NCI-H345 (cell line): Measurements from ENCODE around the gene OPCML.

Experiments
- DNase-seq: peaks from one replicate; lab custom pipeline; 2025; lab: John Stamatoyannopoulos, UW

Gene OPCML

DNA sequence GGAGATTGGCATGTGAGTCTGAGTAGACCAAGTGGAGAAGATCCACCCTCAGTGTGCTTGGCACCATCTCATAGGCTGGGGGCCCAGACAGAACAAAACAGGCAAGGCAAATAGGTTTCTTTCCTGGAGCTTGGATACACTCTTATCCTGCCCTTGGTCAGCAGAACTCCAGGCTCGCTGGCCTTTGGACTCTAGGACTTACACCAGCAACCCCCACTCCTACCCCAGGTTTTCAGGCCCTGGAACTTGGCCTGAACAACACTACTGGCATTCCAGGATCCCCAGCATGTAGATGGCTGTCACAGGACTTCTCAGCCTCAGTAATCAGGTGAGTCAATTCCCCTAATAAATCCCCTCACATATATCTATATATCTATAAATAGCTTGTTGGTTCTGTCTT is 637.7 kb downstream of the OPCML start:
- no peak for DNase-seq

DNA sequence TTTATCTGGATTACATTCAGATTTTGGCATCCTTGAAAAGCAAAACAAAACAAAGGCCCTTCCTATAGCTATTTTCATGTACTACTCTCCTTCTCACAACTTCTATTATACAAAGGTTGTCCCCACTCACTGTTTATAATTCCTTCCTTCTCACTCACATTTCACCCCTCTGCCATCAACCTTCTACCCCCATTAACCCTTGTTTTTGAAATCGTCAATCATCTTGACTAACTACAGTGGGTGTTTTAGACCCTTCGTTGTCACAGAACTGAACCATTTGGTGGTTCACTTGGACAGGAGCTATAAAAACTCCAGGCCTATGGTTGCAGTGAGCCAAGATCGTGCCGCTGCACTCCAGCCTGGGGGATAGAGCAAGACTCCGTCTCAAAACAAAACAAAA is 639.4 kb downstream of the OPCML start:
- no peak for DNase-seq

DNA sequence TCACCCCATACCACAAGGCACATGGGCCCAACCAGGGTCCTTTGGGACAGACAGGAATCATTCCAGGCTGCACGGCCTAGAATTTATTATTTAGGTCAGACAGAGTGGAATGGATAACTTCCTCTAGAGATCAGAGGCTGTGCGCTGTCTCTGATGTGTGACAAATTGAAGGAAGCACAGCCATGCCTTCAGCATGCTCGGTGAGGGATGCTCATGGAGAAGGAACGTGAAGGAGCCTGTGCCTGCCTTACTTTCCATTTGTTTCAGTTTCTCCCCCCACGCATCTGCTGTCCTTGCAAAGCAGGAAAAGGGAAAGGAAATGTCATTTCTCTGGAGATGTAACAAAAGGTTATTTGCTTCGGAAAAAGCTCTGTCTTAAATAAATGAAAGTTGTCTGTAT is 644.1 kb downstream of the OPCML start:
- no peak for DNase-seq

DNA sequence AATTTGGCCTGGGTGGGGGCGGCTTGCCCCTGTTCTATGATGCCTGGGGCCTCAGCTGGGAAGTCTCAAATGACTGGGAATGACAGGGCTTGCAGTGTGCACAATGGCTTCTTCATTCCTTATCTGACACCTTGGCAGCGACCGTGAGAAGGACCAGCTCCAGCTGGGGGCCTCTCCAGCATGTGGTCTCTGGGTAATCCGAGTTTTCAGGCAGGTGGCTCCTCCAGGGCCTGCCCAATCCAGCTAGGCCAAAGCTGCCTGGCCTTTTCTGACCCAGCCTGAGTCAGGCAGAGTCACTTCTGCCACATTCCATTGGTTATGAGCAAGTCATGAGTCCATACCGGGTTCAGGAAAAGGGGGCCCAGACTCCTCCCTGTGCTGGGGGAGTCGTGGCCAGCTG is 646.0 kb downstream of the OPCML start:
- no peak for DNase-seq

DNA sequence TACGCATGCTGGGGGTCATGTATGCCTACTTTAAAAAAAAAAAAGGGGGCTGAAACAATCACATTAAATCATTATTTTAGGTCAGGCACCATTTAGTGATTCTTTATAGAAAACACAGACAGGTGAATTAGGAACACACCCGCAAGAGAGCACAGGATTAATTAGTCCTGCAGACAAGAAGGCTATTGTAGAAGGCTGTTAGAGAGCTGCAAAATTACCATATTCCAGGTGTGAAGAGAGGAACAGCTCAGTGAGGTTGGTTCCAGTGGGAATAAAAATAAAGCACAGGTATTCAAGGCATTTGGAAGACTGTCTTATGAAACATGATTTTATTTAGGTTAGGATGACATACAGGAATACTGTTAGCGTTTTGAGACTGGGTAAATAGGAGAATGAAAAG is 649.1 kb downstream of the OPCML start:
- no peak for DNase-seq

DNA sequence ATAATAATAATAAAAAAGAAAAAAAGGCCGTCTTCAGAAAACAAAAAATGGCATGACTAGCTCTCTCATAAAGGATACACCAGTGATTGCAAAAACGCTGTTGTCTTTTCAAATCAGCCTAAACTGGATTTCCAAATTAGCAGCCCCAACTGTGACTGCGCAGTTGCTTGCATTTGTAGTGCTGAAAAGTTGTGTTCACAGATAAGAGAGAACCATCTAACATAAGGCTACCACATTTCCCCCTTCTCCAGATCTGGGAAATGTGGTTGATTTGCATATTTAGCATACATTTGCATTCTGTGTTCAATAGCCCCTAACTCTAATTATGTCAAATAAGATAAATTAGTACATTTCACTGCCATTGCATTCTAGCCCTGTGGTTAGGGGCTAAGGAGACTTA is 650.7 kb downstream of the OPCML start:
- DNase-seq: no peak

DNA sequence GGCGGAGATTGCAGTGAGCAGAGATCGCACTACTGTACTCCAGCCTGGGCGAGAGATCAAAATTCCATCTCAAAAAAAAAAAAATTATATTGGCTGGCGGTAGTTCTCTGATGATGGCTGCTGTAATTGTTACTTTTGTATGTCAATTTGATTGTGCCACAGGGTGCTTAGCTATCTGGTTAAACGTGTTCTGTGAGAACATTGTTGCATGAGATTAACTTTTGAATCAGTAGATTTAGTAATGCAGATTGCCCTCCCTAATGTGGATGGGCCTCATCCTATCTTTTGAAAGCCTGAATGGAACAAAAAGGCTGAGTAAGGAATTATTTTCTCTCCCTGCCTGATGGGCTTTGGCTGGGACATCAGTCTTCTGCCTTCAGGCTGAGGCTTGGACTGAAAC is 654.2 kb downstream of the OPCML start:
- no peak for DNase-seq

DNA sequence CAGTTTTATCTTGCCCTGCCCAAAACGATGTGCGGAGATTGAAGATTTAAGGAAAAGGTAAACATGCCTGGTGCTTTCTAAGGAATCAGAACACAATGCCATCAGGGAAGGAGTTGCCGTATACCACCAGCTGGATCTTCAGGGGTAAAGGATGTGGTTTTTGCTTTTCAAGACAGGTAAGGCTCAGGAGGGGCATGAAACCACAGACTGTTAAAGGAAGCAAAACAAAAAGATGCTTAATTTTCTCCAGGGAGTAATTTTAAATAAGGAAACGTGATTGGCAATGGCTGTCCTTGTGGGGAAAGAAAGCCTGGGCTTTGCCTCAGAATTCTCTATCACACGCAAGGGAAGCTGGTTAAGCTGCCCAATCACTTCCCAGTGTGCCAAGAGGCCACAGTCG is 655.6 kb downstream of the OPCML start:
- no peak for DNase-seq

DNA sequence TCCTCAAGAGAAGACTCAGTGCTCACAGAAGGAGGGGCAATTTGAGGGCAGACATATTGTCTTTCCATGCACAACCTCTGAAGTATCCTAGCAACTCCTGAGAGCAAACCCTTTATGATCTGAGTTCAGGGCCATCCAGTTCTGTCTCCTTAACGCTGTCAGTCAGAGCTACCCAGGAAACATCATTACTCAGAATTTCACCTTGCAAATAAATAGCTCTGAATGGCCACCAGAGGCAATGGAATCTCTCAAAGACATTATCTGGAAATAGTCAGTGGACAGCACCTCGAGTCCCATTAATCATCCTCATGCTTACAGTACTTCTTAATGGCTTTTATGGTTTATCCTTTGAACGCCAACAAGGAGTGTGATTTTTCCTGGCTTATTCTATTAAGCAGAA is 656.1 kb downstream of the OPCML start:
- DNase-seq: no peak

DNA sequence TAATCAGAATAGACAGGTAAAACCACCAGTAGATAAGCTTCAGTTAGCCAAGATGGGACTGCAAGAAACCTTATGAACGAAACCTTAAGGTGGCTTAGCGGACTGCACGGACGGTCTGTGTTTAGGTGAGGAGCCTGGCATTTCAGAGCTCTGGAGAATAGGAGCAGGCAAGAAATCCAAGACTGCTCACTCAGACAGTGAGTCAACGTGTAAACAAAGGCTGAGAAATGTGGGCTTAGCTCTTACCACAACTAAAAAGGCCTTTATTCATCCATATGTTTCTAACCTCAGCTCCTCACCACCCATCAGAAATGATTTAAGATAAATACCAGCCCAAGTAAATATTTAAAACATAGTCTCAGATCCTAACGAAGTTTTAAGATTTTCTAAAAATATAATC is 657.7 kb downstream of the OPCML start:
- DNase-seq: no peak

DNA sequence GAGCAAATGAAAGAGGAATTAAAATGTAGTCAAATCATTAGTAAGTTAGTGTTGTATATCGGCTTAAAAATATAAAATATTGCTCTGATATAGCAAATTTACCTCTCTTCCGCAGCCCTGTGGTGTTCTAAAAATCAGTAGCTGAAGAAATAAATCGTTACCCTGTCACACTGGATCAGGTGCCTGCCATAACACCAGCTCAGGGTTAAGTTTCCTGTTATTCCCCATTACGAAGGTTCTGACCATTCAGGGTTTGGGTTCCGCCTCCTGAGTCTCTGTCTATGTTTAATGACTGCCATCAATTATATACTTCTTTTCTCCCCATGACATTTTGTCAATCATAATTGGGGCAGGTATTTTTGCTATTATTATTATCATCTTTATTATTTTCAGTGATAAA is 658.5 kb downstream of the OPCML start:
- no peak for DNase-seq

DNA sequence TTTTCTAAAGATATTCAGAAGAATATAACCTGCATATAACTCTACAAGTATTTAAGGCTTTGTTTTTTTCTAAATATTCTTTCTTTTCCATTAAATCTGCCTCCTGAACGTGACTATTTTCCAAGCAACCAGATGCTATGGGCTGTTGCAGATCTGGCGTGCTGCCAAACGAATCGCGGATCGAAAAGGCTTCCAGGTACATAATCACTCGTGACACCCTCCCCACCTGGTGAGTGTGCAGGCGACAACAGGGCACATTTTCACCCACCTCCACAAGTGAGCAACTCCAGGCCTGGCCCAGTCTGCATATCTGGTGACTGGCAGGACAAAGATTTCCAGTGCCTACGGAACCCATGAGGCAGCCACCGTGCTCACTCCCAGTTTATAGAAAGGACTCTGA is 660.1 kb downstream of the OPCML start:
- peak; percentile 65 for DNase-seq

DNA sequence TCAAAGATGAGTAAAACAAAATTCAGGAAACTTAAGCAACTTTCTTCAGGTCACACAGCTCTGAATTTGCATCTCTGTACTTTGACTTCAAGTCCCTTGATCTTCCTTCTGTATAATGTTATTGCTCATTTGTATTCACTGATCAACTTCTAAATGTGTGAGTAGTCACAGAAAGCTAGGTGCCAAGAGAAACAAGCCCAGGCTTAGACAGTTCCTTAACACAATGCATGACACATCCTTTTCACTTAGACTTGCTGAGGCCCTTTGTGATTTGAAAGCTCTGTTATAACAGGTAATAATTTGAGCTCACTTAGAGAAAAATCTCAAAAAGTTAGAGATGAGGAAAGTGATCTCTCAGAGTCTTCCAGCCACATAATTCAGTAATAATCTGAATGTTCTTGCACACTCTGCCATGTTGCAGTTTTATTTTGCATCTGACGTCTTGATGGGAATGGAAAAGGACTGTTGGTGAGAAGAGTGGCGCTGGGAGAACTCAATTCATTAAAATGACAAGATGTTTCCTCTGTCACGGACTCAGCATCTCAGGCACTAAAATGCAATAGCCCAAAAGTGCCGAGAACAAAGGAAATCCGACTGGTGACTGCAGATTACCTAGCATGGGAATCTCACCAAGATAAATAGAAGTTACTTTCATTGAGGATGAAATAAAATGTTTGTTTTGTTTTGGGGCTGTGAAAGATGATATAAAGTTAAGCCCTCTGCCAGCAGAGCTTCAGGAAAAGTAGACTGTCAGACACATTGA is 665.3 kb downstream of the OPCML start:
- no peak for DNase-seq

DNA sequence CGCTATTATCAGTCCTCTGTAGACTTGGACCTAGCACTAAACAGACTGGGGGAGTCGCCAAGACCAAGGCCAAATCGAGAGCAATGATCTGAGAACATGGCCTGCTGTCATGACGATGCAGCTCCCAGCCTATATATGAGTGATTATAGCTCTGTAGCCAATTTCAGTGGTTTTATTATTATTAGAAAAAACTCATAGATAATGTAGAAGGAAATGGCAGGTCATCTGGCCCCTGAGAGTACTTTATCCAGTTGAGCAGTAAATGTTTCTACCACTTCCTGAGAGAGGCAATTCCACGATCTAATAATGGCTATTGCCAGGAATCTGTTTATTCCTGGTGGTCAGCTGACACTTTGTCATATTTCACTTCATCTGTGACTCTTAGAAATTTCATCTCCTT is 666.7 kb downstream of the OPCML start:
- DNase-seq: no peak

DNA sequence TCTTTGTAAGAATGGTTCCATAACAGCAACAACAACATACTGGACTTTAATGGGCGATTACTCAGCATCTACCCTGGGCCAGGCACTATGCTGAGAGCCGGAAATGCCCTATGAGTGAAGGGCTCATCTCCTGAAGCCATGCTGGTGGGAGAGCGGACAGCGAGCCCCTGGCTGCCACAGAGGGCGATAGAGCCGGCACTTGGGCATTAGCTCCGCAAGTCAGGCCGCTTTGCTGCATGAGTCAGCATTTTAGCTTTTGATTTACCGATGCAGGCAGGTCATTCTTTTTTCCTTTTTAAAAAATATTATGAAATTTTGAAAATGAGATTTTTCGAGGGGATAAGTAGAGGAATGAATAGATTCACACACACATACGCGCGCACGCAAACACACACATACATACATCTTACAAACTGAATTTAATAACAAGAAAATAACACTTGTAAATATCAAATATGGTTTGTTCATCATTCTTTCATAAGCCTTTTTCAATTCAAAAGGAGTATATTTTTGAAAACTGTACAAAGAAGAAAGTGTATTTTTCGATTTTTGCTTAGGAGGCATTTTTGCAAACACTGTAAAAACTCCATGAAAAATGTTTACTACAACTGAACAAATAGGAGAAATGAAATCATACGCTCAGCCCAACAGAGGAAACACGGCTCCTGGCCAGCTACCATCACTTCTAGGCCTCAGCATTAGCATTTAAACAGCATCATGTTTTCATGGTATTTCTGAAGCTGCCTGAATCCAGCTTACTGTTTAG is 667.3 kb downstream of the OPCML start:
- no peak for DNase-seq

DNA sequence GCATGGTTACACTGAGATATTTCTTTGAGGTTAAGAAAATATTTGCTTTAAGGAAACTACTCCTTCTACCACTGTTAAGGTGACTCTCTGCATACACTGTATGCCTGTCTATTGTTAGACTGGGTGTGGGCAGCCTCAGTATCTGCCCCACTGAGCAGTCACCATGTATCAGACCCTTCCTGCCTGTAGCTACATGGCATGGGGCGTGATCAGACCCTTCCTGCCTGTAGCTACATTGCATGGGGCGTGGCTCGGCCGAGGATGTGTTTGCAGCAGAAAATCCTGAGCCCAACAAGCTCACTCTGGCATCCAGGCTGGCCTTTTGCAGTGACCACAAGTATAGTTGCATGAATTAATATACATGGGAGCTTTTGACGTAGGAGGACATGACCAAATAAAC is 669.4 kb downstream of the OPCML start:
- no peak for DNase-seq

DNA sequence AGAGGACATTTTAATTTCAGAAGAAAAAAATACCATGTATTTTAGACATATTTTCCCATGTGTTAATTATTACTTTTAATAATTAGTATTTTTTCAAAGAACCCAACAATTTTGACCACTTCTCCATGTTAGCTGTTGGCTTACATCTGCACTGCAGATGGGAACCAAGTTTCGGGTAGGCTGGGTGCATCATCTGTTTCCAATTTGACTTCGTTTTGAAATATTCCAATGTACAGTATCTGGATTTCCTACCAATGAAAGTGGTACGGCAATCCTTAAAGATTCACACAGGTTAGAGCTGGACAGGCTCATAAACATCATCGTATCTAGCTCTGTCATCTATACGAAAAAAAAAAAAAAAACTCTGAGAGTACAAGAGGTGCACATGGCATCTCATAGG is 670.2 kb downstream of the OPCML start:
- no peak for DNase-seq

DNA sequence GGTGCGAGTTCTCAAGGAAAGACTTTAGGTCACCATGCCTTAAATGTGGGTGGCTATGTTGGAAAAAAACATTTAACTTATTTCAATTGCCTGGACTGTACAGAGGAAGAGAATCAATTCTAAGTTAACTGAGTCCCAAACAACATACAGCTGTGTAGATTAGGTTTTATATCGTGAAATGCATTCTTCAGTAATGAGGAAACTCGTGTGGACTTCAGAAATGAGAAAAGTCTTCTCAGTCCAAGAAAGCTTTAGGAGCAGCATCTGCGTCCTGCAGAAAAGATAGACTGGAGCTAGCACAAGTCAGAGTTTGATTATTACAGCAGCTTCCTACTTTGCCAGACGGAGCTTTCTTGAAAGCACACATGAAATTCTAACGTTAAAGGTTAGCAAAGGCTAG is 673.0 kb downstream of the OPCML start:
- no peak for DNase-seq

DNA sequence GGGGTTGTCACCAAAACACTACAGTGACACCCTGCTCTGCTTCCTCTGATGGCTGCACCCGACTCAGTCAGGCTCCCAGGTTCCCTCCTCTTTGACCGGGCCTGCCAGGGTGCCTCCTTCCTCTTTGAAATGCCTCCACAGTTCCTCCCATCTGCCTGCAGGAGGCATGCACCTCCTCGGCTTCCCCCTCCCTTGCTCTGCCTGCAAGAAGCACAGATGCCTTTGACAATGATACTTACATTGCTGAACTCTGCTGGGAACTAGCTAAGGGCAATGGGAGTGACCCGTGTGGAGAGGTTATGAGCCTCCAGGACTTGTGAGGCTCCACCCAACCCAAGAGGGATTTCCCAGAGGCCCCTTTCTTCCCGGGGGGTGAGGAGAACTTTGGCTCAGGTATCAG is 674.1 kb downstream of the OPCML start:
- DNase-seq: no peak

DNA sequence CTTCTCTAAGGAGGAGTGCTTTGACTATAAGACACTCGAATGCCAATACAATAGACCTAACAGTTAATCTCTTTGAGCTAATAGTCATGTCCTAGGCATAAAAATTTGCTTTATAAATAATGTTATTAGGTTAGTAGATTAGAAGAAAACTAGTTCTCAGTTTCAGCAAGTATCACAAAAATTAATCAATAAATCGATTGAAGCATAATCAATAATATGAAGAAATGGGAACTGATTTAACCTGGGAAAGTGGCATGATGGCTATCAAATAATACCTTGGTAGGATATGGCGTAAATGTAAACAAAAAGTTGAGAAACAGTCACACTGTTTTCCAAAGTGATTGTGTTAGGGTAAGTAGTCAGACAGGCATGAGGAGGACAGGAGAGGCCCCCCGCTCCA is 676.3 kb downstream of the OPCML start:
- DNase-seq: no peak

DNA sequence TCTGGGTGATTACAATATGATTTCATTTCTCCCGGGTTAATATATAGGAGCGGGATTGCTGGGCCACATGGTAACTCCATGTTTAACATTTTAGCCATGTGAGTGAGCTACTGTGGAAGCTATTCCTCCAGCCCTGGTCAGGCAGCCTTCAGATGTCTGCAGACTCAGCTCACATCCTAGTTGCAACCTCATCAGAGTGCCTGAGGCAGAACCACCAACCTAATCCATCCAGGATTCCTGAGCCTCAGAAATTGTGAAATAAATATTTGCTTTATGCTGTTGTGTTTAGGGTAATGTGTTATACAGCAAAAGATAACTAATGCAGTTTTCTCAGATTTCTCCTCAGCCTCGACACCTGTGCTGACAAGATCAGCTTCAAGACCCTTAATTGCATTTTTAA is 676.8 kb downstream of the OPCML start:
- DNase-seq: no peak

DNA sequence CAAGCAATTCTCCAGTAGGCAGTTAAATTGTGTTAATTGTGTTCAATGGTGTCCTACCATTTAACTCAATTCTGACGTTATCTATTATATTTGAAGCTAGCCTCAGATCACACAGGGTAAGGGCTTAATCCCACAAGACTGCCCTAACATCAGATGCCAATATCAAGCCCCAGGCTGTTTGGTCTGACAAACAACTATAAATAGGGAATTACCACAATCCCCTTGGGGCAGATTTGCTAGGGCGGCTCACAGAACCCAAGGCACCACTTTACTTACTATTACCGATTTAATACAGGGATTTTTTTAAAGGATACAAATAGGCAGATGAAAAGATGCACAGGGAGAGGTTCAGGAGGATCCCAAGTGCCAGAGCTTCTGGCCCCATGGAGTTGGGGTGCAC is 678.4 kb downstream of the OPCML start:
- DNase-seq: no peak

DNA sequence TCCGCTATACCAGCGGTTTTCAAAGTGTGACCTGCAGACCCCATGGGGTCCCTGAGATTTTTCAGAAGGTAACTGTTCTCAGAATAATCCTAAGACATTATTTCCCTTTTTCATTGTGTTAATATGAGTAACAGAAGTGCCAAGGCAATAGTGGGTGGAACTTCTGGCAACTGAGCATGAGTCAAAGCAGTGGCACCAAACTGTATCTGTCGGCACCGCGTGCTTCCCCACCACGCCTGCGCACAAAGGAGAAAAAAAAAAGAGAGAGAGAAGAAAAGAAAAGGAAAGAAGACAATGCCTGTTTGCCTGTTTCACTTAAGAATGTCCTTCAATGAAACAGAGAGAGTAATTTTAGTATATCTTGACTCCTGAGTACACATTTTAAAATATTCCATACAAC is 679.9 kb downstream of the OPCML start:
- no peak for DNase-seq

DNA sequence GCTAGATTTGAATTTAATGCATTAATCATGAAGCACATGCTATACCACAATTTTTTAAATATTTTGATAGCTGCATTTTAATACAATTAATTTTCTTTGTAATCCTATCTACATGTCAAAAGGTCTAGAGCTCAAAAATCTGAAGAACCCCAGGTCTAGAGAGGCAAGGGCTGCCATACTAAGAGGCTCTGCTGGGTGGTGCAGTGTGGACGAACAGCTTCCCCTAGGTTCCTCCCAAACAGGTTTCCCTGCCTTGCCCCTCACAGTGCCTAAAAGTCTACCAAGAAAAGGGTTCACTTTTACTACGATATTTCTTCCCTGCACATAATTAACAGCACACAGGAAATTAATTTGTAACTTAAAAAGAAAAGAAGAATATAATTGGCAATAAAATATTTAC is 681.1 kb downstream of the OPCML start:
- DNase-seq: no peak
